LNCaP clone FGC (cell line): ENCODE data around the gene LEKR1.

Source experiments
- DNase-seq: peaks from one replicate; pipeline ENCODE4 v3.0.0-alpha.2; 2011; ENCODE audit warnings: low read depth
- H3K4me3 ChIP-seq: 2 replicates; pipeline ENCODE4 v1.5.1; 2011; ENCODE audit warnings: mild to moderate bottlenecking, low read depth, low read length, control low read depth
- CTCF ChIP-seq: IDR thresholded peaks from 2 replicates; pipeline ENCODE4 v1.5.1; 2012; ENCODE audit warnings: mild to moderate bottlenecking; ENCODE audit not compliant: control insufficient read depth, insufficient read depth; ENCODE audit errors: extremely low read depth

Gene LEKR1

DNA sequence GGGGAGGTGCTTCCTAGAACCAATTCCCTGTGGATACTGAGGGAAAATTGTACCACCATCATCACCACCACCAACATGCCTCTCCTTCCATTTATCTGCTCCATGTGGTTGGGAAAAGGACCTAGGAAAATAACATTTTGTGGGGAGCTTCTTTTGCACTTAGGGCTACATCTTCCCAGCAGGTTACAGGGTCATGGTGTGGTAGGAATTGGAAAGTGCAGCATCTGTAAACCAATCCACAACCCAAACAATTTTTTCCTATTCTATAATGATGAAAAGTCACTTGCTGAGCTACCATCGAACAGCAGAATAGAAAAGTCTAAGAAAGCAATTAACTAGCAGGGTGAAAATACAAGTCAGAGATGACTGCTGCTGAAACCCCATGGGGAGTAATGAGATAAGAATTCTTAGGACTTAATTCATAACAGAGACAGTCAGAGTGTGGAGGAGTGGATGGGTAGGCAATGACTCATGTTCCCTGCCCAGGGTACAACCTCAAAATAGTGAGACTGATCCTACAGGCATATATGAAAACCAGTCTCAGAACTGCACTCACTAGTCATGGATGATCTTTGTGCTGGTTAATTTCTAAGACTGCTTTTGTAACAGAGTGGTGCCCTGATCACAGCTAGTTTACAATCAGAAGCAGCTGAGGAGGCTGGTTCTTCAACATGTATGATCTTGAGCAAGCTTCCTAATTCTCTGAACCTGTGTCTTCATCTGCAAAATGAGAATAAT is 38.1 kb upstream of the LEKR1 start:
- no peak overlapping the region for H3K4me3 ChIP-seq
- TF ChIP-seq CTCF: no peak
- no peak for DNase-seq

DNA sequence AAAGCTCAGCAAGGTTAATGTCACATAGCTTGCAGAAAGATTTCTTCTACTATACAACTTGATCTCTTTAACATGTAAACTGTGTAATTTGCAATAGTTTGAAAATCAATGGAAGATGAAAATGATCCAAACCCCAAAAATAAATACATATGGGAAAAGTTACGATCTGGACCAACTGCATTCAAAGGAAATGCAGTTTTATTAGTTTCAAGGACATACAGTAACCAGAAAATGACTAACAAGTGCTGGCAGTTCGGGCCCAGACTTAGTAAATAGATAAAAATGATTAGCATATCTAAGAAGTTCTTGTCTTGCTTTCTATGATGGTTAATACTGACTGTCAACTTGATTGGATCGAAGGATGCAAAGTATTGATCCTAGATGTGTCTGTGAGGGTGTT is 37.3 kb upstream of the LEKR1 start:
- DNase-seq: no peak
- H3K4me3 ChIP-seq: no peak overlapping the region
- no peak for TF ChIP-seq CTCF

GRCh38 chr3:156790156-156790555 is 36.0 kb upstream of the LEKR1 start:
- no peak for TF ChIP-seq CTCF
- no peak overlapping the region for H3K4me3 ChIP-seq
- DNase-seq: no peak

DNA sequence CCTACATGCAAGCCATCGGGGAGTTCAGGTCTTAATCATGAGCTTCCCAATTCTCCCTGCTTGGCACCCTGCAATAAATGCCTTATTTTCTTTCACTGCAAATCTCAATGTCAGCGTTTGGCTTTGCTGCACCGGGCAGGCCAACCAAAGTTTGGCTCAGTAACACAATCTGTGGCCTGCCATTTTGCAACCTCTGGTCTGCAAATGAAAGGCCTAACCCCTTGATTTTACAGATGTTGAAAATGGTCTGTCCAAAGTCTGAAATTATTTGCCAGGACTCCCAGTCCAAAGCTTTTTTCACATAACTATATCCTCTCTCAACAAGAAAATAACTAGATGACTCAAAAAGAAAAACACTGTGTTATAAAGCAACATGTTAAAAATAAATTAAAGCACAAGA is 34.0 kb upstream of the LEKR1 start:
- no peak for TF ChIP-seq CTCF
- no peak for DNase-seq
- no peak overlapping the region for H3K4me3 ChIP-seq

DNA sequence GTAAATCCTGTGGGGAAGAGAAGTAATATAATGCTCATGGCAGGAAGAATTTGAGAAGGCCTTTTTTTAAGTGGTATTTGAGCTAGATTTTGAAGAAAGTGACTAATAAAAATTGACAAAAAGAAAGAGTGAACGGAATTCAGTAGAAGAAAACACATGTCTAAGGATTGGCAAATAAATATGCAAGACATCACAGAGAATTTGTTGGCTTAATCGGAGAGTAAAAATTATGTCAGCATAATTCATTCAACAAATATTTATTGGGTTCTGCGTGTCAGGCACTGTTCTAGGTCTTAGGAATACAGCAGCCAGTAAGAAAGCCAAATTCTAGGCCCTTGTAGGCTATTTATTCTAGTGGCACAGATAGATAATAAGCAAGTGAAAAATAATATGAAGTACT is 33.6 kb upstream of the LEKR1 start:
- no peak for TF ChIP-seq CTCF
- DNase-seq: no peak

DNA sequence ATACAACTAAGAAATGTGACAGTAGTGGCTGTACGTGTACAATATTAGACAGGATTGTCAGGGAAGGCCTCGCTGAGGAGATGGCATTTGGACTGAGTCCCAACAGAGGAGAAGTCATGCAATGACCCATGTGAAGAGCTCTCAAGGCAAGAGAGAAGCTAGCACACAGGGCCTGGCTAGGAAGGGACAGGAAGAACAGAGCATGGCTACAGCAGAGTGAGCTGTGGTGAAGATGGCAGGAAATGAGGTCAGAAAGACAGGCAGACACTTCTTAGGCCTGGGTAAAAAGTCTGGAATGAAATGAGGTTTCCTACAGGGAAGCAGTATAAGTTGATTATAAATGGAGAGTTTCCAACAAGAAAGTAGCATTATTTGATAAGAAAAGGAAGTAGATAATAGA is 33.2 kb upstream of the LEKR1 start:
- TF ChIP-seq CTCF: no peak
- H3K4me3 ChIP-seq: no peak overlapping the region
- DNase-seq: no peak

More for the DNA sequence above, 33.6 kb upstream of the LEKR1 start:
- H3K4me3 ChIP-seq: no peak overlapping the region

GRCh38 chr3:156793400-156793799 is 32.8 kb upstream of the LEKR1 start:
- DNase-seq: no peak
- TF ChIP-seq CTCF: no peak

More at GRCh38 chr3:156793400-156793799, 32.8 kb upstream of the LEKR1 start:
- H3K4me3 ChIP-seq: no peak overlapping the region
